ENCODE data around the gene MEF2D. TPM values are rescaled to one million over a fixed set of nuclear protein-coding genes. Genes with fewer than 3 reads are reported as not detected.

Gene MEF2D
- total RNA-seq, 1 experiment from 2014 or later: 18.7 TPM

DNA sequence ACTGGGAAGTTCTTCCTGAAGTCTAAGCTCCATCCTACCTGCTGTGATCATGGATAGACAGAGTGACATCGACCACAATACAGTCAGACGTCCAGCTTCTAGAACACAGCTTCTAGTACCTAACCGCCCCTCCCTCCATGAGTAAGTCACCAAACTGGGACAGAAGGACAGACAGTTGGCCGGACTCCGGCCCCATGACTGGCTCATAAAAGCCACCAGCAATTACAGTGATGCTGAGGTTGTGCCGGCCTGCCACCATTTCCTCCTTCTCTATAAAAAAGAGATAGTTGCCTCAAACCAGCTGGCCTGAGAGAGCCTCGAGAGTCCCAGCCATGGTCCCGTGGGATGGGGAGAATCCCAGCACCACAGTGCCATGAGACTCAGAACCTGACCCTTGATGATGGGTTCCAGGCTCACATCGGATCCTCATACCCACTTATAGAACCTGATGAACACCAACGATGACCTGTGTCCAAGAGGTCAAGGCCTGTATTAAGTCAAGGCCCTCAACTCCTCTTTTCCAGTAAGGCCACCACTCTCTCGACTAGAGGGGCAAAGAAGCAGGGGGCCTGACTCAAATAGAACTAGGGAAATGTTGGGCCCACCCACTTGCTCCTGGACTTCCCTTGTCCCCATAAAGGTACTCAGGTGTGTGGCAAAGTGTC is 3.4 kb downstream of the MEF2D start:
- DNase-seq: no peak
- H2AFZ ChIP-seq (ENCODE audit: low read length): no peak overlapping the region

More for the DNA sequence above, 3.4 kb downstream of the MEF2D start:
- Histone ChIP-seq H4K20me1 (ENCODE audit: control insufficient read depth, insufficient read depth, insufficient read length) (no peaks in the 10 kb centered on the region), H3K27ac (ENCODE audit: insufficient read length, low read depth, low read length) (no peak overlapping the region), H3K27me3 (ENCODE audit: insufficient read depth, low read length) (no peaks in the 10 kb centered on the region), H3K4ac (ENCODE audit: low read depth, low read length) (no peak overlapping the region), H3K9ac (ENCODE audit: extremely low read depth, insufficient read length, low read length) (no peak overlapping the region), H2BK12ac (ENCODE audit: insufficient read length, low read depth, low read length) (no peak overlapping the region), H3K79me2 (ENCODE audit: insufficient read depth, low read length) (peaks cover 13% of the 10 kb centered on the region; the same call in 1 of the 2 replicates), H2AK5ac (ENCODE audit: insufficient read length, low read length) (no peak overlapping the region), H3K18ac (ENCODE audit: insufficient read length, low read depth, low read length) (no peak overlapping the region), H2BK5ac (ENCODE audit: insufficient read length, low read length) (no peak overlapping the region), H3T11ph (ENCODE audit: low read length) (no peak overlapping the region), H3K56ac (ENCODE audit: insufficient read length, low read depth, low read length) (no peak overlapping the region), H2BK20ac (ENCODE audit: low read depth, low read length, poor library complexity, severe bottlenecking) (no peak overlapping the region), H4K91ac (ENCODE audit: insufficient read length, low read depth, low read length) (no peak overlapping the region), H3K4me2 (ENCODE audit: insufficient read depth, insufficient read length, low read length) (no peak overlapping the region), H3K14ac (ENCODE audit: insufficient read depth, low read length) (no peak overlapping the region; the same call in 1 of the 2 replicates), H3K9me3 (ENCODE audit: control insufficient read depth, low read depth, low read length) (no peaks in the 10 kb centered on the region), H4K8ac (replicated peaks; ENCODE audit: insufficient read length, low read depth, low read length) (no peak overlapping the region), H3K23me2 (ENCODE audit: insufficient read length, low read depth, low read length, poor library complexity, severe bottlenecking) (peaks cover 15% of the 10 kb centered on the region), H2BK120ac (ENCODE audit: low read depth, low read length, poor library complexity, severe bottlenecking) (no peak overlapping the region), H3K23ac (ENCODE audit: insufficient read length, low read depth, low read length) (no peak overlapping the region), H4K5ac (ENCODE audit: insufficient read length, low read depth, low read length) (no peak overlapping the region), H3K4me1 (ENCODE audit: insufficient read depth, low read length) (peaks cover 6% of the 10 kb centered on the region; the same call in 1 of the 2 replicates), H2BK15ac (ENCODE audit: low read depth, low read length) (no peak overlapping the region), H3K79me1 (ENCODE audit: insufficient read depth, low read depth, low read length, poor library complexity, severe bottlenecking) (no peaks in the 10 kb centered on the region)
- Mint-ChIP-seq H3K4me1 (peaks cover 63 to 73% of the 10 kb centered on the region in 2 experiments), H3K27me3 (ENCODE audit: low read depth) (no peaks in the 10 kb centered on the region), H3K36me3 (ENCODE audit: insufficient read depth in 1 of 3, low read depth in 3 of 3) (peaks cover 0 to 5% (median 2%) of the 10 kb centered on the region in 3 experiments; a peak in 3 of 7 replicates), H3K9me3 (no peaks in the 10 kb centered on the region), H3K27ac (no peak overlapping the region), H3K4me3 (peak overlapping the region; percentile 86 to 95; a peak in 3 of 5 replicates)
- TF ChIP-seq CTCF (conservative IDR thresholded peaks at IDR 0.05): no peak
- no CpG with 5 or more reads among the region's 11 CpGs for WGBS (ENCODE audit: extremely low coverage, insufficient read length, low lambda C conversion rate)
